ENCODE data around the gene SIGLECL1.

DNA sequence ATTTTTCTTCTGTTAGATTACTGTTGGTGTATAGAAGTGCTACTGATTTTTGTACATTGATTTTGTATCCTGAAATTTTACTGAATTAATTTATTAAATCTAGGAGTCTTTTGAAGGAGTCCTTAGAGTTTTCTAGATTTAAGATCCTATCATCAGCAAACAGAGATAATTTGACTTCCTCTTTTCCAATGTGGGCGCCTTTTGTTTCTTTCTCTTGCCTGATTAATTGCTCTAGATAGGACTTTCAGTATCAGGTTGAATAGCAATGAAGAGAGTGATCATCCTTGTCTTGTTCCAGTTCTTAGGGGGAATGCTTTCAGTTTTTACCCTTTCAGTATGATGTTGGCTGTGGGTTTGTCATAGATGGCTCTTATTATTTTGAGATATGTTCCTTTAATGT is 31.6 kb upstream of the SIGLECL1 start:
- TF ChIP-seq, protein P1, sequence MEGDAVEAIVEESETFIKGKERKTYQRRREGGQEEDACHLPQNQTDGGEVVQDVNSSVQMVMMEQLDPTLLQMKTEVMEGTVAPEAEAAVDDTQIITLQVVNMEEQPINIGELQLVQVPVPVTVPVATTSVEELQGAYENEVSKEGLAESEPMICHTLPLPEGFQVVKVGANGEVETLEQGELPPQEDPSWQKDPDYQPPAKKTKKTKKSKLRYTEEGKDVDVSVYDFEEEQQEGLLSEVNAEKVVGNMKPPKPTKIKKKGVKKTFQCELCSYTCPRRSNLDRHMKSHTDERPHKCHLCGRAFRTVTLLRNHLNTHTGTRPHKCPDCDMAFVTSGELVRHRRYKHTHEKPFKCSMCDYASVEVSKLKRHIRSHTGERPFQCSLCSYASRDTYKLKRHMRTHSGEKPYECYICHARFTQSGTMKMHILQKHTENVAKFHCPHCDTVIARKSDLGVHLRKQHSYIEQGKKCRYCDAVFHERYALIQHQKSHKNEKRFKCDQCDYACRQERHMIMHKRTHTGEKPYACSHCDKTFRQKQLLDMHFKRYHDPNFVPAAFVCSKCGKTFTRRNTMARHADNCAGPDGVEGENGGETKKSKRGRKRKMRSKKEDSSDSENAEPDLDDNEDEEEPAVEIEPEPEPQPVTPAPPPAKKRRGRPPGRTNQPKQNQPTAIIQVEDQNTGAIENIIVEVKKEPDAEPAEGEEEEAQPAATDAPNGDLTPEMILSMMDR (conservative IDR thresholded peaks at IDR 0.05) = no peak
- TF ChIP-seq ZFX (IDR thresholded peaks at IDR 0.05) = no peak

Measured in C4-2B (cell line).